Endodermal cell (in vitro differentiated cells): ENCODE measurements around the gene NTN3. TPM values are rescaled to one million over a fixed set of nuclear protein-coding genes. Genes with fewer than 3 reads are reported as not detected.

Experiments
- DNase-seq: peaks from one replicate; pipeline ENCODE4 v3.0.0-alpha.2; 2017
- H3K27ac ChIP-seq: 2 replicates; pipeline ENCODE4 v1.5.1; 2013; ENCODE audit warnings: mild to moderate bottlenecking, low read depth, low read length, moderate library complexity
- H3K27me3 ChIP-seq: 2 replicates; pipeline ENCODE4 v1.6.1; 2013; ENCODE audit warnings: mild to moderate bottlenecking, low read length, moderate library complexity; ENCODE audit not compliant: insufficient read depth, control insufficient read depth, poor library complexity, severe bottlenecking
- H3K36me3 ChIP-seq: 2 replicates; pipeline ENCODE4 v1.7.0; 2013; ENCODE audit warnings: mild to moderate bottlenecking, low read length, moderate library complexity; ENCODE audit not compliant: control insufficient read depth, insufficient read depth
- H3K4me1 ChIP-seq: one replicate; pipeline ENCODE4 v1.7.0; 2013; ENCODE audit warnings: low read length; ENCODE audit not compliant: control insufficient read depth, insufficient read depth
- H3K4me3 ChIP-seq: 2 replicates; pipeline ENCODE4 v1.5.1; 2013; ENCODE audit warnings: mild to moderate bottlenecking, low read length, moderate library complexity
- H3K9ac ChIP-seq: 2 replicates; pipeline ENCODE4 v1.6.1; 2013; ENCODE audit warnings: mild to moderate bottlenecking, low read length, moderate library complexity; ENCODE audit not compliant: poor library complexity, severe bottlenecking; ENCODE audit errors: extremely low read depth
- H3K9me3 ChIP-seq: 2 replicates; pipeline ENCODE4 v1.6.1; 2013; ENCODE audit warnings: mild to moderate bottlenecking, low read length, moderate library complexity; ENCODE audit not compliant: control insufficient read depth
- H3K27ac Mint-ChIP-seq: 2 replicates; pipeline ENCODE4 v1.8.0; 2020; ENCODE audit warnings: mixed read lengths
- H3K27me3 Mint-ChIP-seq: 2 replicates; pipeline ENCODE4 v1.8.0; 2021; ENCODE audit warnings: mild to moderate bottlenecking, mixed read lengths; ENCODE audit not compliant: insufficient read depth
- H3K36me3 Mint-ChIP-seq: 2 replicates; pipeline ENCODE4 v1.8.0; 2020; ENCODE audit warnings: low read depth, mixed read lengths
- H3K4me1 Mint-ChIP-seq: 2 replicates; pipeline ENCODE4 v1.8.0; 2020; ENCODE audit warnings: mixed read lengths
- H3K4me3 Mint-ChIP-seq: 2 replicates; pipeline ENCODE4 v1.8.0; 2020; ENCODE audit warnings: mild to moderate bottlenecking, moderate library complexity, mixed read lengths
- H3K9me3 Mint-ChIP-seq: 2 replicates; pipeline ENCODE4 v1.8.0; 2020; ENCODE audit warnings: mild to moderate bottlenecking, mixed read lengths
- WGBS, 2 experiments: methylation state at CpG; one replicate each; pipeline versions ENCODE4 v1.1.5 to v1.1.7; 2013; ENCODE audit warnings: missing lambda C conversion rate in 2 of 2, mixed read lengths in 1 of 2; ENCODE audit not compliant: insufficient coverage in 1 of 2, insufficient read length in 1 of 2; 5-methylcytosine and 5-hydroxymethylcytosine counted together
- total RNA-seq, 2 donors: library from RNA; stranded (reverse); fragmentation: NEBNext Ultra II Directional in 1 of 2; extraction: Animal tissue kit (Norgen Biotek cat#: 25700) in 1 of 2; gene quantifications; 2 replicates in 1 of 2; 3 replicates in 1 of 2; pipeline ENCODE4 v1.2.1, GENCODE V29; 2021
- TF ChIP-seq, protein P1 (sequence below): fragments of 200-600 bp; sonication (generic); conservative IDR thresholded peaks from 2 replicates; pipeline ENCODE4 v1.5.0; 2021; ENCODE audit warnings: antibody characterized with exemption, mild to moderate bottlenecking

NTN3 gene
- total RNA-seq, 2 donors from 2014 or later, result 0.48 to 0.62 TPM

- Histone ChIP-seq H3K4me1 (no peaks in the 10 kb centered on the region), H3K4me3 (no peak overlapping the region), H3K9ac (no peak overlapping the region), H3K27ac (no peak overlapping the region), H3K27me3 (no peaks in the 10 kb centered on the region), H3K36me3 (peaks cover 3% of the 10 kb centered on the region), H3K9me3 (no peaks in the 10 kb centered on the region)
- Mint-ChIP-seq H3K4me1 (no peaks in the 10 kb centered on the region), H3K27me3 (no peaks in the 10 kb centered on the region), H3K4me3 (no peak overlapping the region), H3K9me3 (no peaks in the 10 kb centered on the region), H3K27ac (no peak overlapping the region), H3K36me3 (peaks cover 7% of the 10 kb centered on the region)
- WGBS, 2 experiments, result 95% methylated on average over 12 to 29 of the region's 29 CpGs
- TF ChIP-seq, protein P1, sequence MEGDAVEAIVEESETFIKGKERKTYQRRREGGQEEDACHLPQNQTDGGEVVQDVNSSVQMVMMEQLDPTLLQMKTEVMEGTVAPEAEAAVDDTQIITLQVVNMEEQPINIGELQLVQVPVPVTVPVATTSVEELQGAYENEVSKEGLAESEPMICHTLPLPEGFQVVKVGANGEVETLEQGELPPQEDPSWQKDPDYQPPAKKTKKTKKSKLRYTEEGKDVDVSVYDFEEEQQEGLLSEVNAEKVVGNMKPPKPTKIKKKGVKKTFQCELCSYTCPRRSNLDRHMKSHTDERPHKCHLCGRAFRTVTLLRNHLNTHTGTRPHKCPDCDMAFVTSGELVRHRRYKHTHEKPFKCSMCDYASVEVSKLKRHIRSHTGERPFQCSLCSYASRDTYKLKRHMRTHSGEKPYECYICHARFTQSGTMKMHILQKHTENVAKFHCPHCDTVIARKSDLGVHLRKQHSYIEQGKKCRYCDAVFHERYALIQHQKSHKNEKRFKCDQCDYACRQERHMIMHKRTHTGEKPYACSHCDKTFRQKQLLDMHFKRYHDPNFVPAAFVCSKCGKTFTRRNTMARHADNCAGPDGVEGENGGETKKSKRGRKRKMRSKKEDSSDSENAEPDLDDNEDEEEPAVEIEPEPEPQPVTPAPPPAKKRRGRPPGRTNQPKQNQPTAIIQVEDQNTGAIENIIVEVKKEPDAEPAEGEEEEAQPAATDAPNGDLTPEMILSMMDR, result no peak
- DNase-seq, result no peak
Measured at GRCh38 chr16:2499890-2500429, 28.9 kb downstream of the NTN3 start.

GRCh38 chr16:2500430-2500917 lies 29.4 kb downstream of the NTN3 start:
- TF ChIP-seq, protein P1, result no peak
- no peak overlapping the region for H3K9ac ChIP-seq
- Mint-ChIP-seq H3K4me1 (no peaks in the 10 kb centered on the region), H3K27me3 (no peaks in the 10 kb centered on the region), H3K27ac (no peak overlapping the region), H3K4me3 (no peak overlapping the region), H3K36me3 (peaks cover 7% of the 10 kb centered on the region), H3K9me3 (no peaks in the 10 kb centered on the region)
- H3K4me3 ChIP-seq, result no peak overlapping the region
- peak; percentile 71 for DNase-seq
- H3K27me3 ChIP-seq, result no peaks in the 10 kb centered on the region
- no peaks in the 10 kb centered on the region for H3K9me3 ChIP-seq
- WGBS, 2 experiments, result 81 to 92% methylated on average over 14 to 20 of the region's 20 CpGs
- H3K27ac ChIP-seq, result no peak overlapping the region
- peaks cover 3% of the 10 kb centered on the region for H3K36me3 ChIP-seq
- H3K4me1 ChIP-seq, result no peaks in the 10 kb centered on the region

- Histone ChIP-seq H3K36me3 (peaks cover 3% of the 10 kb centered on the region), H3K4me3 (peak overlapping the region; percentile 53), H3K27ac (no peak overlapping the region), H3K27me3 (no peaks in the 10 kb centered on the region), H3K9me3 (no peaks in the 10 kb centered on the region), H3K4me1 (no peaks in the 10 kb centered on the region), H3K9ac (no peak overlapping the region)
- Mint-ChIP-seq H3K27me3 (no peaks in the 10 kb centered on the region), H3K27ac (no peak overlapping the region), H3K4me1 (no peaks in the 10 kb centered on the region), H3K36me3 (peaks cover 7% of the 10 kb centered on the region), H3K4me3 (peak overlapping the region; percentile 41), H3K9me3 (no peaks in the 10 kb centered on the region)
- TF ChIP-seq, protein P1, result peak; percentile 99
- DNase-seq, result peak; percentile 97
- 10 to 44% methylated on average over 7 to 22 of the region's 23 CpGs for WGBS, 2 experiments
Measured at GRCh38 chr16:2500918-2501750, 30.0 kb downstream of the NTN3 start.
